ENCODE measurements around the gene PDIA5. TPM values are rescaled to one million over a fixed set of nuclear protein-coding genes. Genes with fewer than 3 reads are reported as not detected.
A peak's percentile ranks its signal among the peaks of the same experiment; 100 is the strongest.

PDIA5 gene
- total RNA-seq, 1 experiment from 2014 or later = 18.8 TPM

- DNase-seq (ENCODE audit: low read depth) = no peak
Observed at GRCh38 chr3:123165163-123165562, 98.3 kb downstream of the PDIA5 start.

GRCh38 chr3:123167686-123168085, 100.9 kb downstream of the PDIA5 start:
- DNase-seq (ENCODE audit: low read depth) = no peak

GRCh38 chr3:123168122-123168521, 101.3 kb downstream of the PDIA5 start:
- DNase-seq (ENCODE audit: low read depth) = no peak

GRCh38 chr3:123168605-123169004, 101.8 kb downstream of the PDIA5 start:
- DNase-seq (ENCODE audit: low read depth) = no peak

- no peak for DNase-seq (ENCODE audit: low read depth)
Observed at GRCh38 chr3:123169492-123169929, 102.7 kb downstream of the PDIA5 start.

- no peak for DNase-seq (ENCODE audit: low read depth)
Observed at GRCh38 chr3:123169930-123170329, 103.1 kb downstream of the PDIA5 start.

GRCh38 chr3:123180791-123181190, 114.0 kb downstream of the PDIA5 start:
- no peak for DNase-seq (ENCODE audit: low read depth)

- peak; percentile 20 for DNase-seq (ENCODE audit: low read depth)
Observed at GRCh38 chr3:123186695-123187094, 119.9 kb downstream of the PDIA5 start.

GRCh38 chr3:123188058-123188457, 121.2 kb downstream of the PDIA5 start:
- no peak for DNase-seq (ENCODE audit: low read depth)

GRCh38 chr3:123193448-123194101, 126.8 kb downstream of the PDIA5 start:
- DNase-seq (ENCODE audit: low read depth) = no peak

GRCh38 chr3:123194552-123194951, 127.7 kb downstream of the PDIA5 start:
- DNase-seq (ENCODE audit: low read depth) = no peak

- DNase-seq (ENCODE audit: low read depth) = no peak
Observed at GRCh38 chr3:123198372-123198771, 131.5 kb downstream of the PDIA5 start.

GRCh38 chr3:123201223-123201556, 134.4 kb downstream of the PDIA5 start:
- DNase-seq (ENCODE audit: low read depth) = no peak

GRCh38 chr3:123201557-123202427, 135.0 kb downstream of the PDIA5 start, which contains the start of gene SEC22A:
SEC22A (plus strand) TSS chr3:123201943; CDS start chr3:123209218, 7,275 bp downstream.
- peak; percentile 84 for DNase-seq (ENCODE audit: low read depth)

GRCh38 chr3:123202451-123202850, 135.6 kb downstream of the PDIA5 start:
- DNase-seq (ENCODE audit: low read depth) = no peak

Other genes starting within 250 kb of the PDIA5 start
- 0.06 TPM in 1 of 2 replicates, not detected in the other for gene SEMA5B, start 39.3 kb upstream of the PDIA5 start, total RNA-seq (2014; rRNA removed)
- 42.8 and 43.2 TPM in 2 replicates for gene SEC22A, start 134.9 kb downstream of the PDIA5 start, total RNA-seq (2014; rRNA removed)

Measured in LHCN-M2 (cell line).